Esophagus squamous epithelium (tissue), 5 donors: Measurements from ENCODE around the gene MPP7. TPM values are rescaled to one million over a fixed set of nuclear protein-coding genes. Genes with fewer than 3 reads are reported as not detected.

Source experiments
- DNase-seq: peaks from one replicate; lab custom pipeline; 2025; lab: John Stamatoyannopoulos, UW
- H3K27ac ChIP-seq, 4 donors: fragments of 200-600 bp; sonication (generic); one replicate each; pipeline ENCODE4 v1.5.1; 2016 to 2019; ENCODE audit warnings: mild to moderate bottlenecking in 1 of 4
- H3K27me3 ChIP-seq, 4 donors: fragments of 200-600 bp; sonication (generic); 1 replicate in 3 of 4; 2 replicates in 1 of 4; pipeline versions ENCODE4 v1.5.1 to v1.6.0; 2017 to 2021; ENCODE audit warnings: antibody characterized with exemption in 1 of 4
- H3K36me3 ChIP-seq, 3 donors: fragments of 200-600 bp; sonication (generic); one replicate each; pipeline ENCODE4 v1.5.1; 2016 to 2019
- H3K4me1 ChIP-seq, 3 donors: fragments of 200-600 bp; sonication (generic); one replicate each; pipeline ENCODE4 v1.5.1; 2017 to 2019
- H3K4me3 ChIP-seq, 4 donors: fragments of 200-600 bp; sonication (generic); 1 replicate in 3 of 4; 2 replicates in 1 of 4; pipeline ENCODE4 v1.5.1; 2016 to 2019; ENCODE audit warnings: mild to moderate bottlenecking in 2 of 4, moderate library complexity in 1 of 4
- H3K9me3 ChIP-seq, 3 donors: fragments of 200-600 bp; sonication (generic); one replicate each; pipeline ENCODE4 v1.5.1; 2016 to 2019
- POLR2A ChIP-seq, 4 donors: fragments of 450-650 bp; IDR thresholded peaks; one replicate each; pipeline ENCODE4 v1.6.1; 2017; ENCODE audit warnings: antibody characterized with exemption in 4 of 4, mild to moderate bottlenecking in 4 of 4, moderate library complexity in 3 of 4
- WGBS, 2 donors: methylation state at CpG; one replicate each; pipeline ENCODE4 v1.1.5; 2018; 5-methylcytosine and 5-hydroxymethylcytosine counted together
- intact Hi-C: fragments of 100-400 bp; cut with DNase I; formaldehyde crosslinking; loops from one replicate; pipeline ENCODE4 v1.15.0; 2022
- total RNA-seq, 4 donors: library from RNA; depleted of rRNA; stranded (reverse); fragments of >200 nt; gene quantifications; one replicate each; pipeline ENCODE4 v1.1.0, GENCODE V29; 2016
- TF ChIP-seq, protein P1 (sequence below), 6 experiments: fragments of 450-650 bp in 4 of 6; fragments of 200-600 bp in 2 of 6; sonication (generic) in 2 of 6; IDR thresholded peaks; one replicate each; pipeline ENCODE4 v1.5.1; 2016 to 2019; ENCODE audit warnings: antibody characterized with exemption in 6 of 6, mild to moderate bottlenecking in 4 of 6, moderate library complexity in 4 of 6
- donor health status: DM: yes; HTN: yes; CAD: no.

The MPP7 gene
- total RNA-seq, 4 donors from 2014 or later = 34.3 to 43.3 (median 37.0) TPM

DNA sequence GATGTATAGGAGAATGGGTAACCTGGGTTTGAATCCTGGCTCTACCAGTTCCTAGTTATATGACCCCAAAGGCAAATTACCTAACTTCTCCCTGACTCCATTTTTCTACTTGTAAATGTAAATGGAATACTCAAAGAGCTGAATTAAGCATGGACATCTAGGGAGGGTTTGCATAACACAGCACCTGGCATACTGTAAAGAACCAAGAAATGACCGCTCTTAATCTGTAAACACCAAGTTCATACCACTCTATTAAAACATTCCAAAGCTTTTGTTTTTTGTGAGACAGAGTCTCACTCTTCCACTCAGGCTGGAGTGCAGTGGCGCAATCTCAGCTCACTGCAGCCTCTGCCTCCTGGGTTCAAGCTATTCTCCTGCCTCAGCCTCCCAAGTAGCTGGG is 19.6 kb downstream of the MPP7 start:
- intact Hi-C loops = no loop called here
- WGBS, 2 donors = 93 to 96% methylated on average over 2 of the region's 2 CpGs
- Histone ChIP-seq H3K4me1 (peaks cover 0 to 51% (median 23%) of the 10 kb centered on the region in 3 donors), H3K4me3 (no peak overlapping the region), H3K27ac (peak overlapping the region in 3 of 4 donors; percentile 50 to 72 (median 53)), H3K36me3 (no peaks in the 10 kb centered on the region), H3K27me3 (no peaks in the 10 kb centered on the region), H3K9me3 (no peaks in the 10 kb centered on the region)
- DNase-seq = no peak
- no peak for TF ChIP-seq POLR2A (IDR thresholded peaks at IDR 0.05)
- TF ChIP-seq, protein P1, sequence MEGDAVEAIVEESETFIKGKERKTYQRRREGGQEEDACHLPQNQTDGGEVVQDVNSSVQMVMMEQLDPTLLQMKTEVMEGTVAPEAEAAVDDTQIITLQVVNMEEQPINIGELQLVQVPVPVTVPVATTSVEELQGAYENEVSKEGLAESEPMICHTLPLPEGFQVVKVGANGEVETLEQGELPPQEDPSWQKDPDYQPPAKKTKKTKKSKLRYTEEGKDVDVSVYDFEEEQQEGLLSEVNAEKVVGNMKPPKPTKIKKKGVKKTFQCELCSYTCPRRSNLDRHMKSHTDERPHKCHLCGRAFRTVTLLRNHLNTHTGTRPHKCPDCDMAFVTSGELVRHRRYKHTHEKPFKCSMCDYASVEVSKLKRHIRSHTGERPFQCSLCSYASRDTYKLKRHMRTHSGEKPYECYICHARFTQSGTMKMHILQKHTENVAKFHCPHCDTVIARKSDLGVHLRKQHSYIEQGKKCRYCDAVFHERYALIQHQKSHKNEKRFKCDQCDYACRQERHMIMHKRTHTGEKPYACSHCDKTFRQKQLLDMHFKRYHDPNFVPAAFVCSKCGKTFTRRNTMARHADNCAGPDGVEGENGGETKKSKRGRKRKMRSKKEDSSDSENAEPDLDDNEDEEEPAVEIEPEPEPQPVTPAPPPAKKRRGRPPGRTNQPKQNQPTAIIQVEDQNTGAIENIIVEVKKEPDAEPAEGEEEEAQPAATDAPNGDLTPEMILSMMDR (IDR thresholded peaks at IDR 0.05) = no peak

DNA sequence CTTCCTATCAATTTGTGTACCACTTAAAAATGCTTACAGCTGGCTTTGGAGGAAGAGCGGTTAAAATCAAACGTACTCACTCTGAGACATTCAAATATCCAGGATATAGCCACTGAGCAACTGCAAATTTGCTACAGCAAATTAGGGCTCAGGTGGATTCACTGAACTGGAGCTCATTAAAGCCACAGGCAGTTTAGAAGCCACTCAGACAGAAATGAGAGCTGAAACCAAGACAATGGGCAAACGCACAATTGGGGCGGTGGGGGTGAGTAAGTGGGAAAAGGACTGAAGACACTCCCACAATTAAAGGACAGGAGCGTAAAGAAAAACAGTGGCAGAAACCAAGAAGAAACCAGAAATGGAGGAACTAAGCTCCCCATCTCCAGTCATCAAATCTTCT is 20.5 kb downstream of the MPP7 start:
- 84 to 90% methylated on average over 5 of the region's 5 CpGs for WGBS, 2 donors

DNA sequence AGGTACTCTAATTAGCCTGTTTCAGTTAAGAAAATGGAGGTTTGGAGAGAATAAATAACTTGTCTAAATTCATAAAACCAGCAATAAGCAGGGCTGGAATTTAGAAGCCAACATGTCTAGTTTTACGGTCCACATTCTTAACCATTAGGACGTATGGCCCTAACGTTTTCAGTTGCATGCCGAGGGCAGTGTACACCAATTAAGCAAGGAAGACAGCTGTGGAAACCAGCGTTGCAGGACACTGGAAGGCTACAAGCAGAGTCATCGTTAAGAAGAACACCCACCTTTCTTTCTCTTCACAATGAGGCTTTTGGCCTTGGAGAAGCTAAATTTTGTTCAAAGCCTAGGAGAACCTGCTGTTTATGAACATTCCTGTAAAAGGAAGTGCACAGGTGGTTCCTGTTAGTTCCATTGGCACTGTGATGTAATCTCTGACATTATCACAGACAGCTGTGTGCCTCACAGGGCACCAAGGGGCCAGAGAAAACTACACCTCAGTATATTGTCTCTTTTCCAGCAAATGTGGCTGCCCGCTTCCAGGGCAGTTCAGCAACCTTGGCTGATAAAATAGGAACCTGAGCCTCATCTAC is 21.0 kb downstream of the MPP7 start:
- DNase-seq = no peak
- 81 to 83% methylated on average over 6 to 7 of the region's 7 CpGs for WGBS, 2 donors
- Histone ChIP-seq H3K36me3 (no peaks in the 10 kb centered on the region), H3K9me3 (no peaks in the 10 kb centered on the region), H3K4me3 (no peak overlapping the region), H3K4me1 (peaks cover 0 to 54% (median 23%) of the 10 kb centered on the region in 3 donors), H3K27ac (peak overlapping the region in 3 of 4 donors; percentile 14 to 26 (median 26)), H3K27me3 (no peaks in the 10 kb centered on the region)
- no peak for TF ChIP-seq POLR2A (IDR thresholded peaks at IDR 0.05)
- TF ChIP-seq, protein P1 (IDR thresholded peaks at IDR 0.05) = no peak
- intact Hi-C loops = no loop called here

More for the DNA sequence above, 20.5 kb downstream of the MPP7 start:
- intact Hi-C loops = no loop called here
- TF ChIP-seq, protein P1 (IDR thresholded peaks at IDR 0.05) = no peak
- no peak for TF ChIP-seq POLR2A (IDR thresholded peaks at IDR 0.05)
- no peak for DNase-seq
- H3K4me3 ChIP-seq = no peak overlapping the region
- H3K27me3 ChIP-seq = no peaks in the 10 kb centered on the region
- no peaks in the 10 kb centered on the region for H3K36me3 ChIP-seq
- no peaks in the 10 kb centered on the region for H3K9me3 ChIP-seq
- peak overlapping the region in 2 of 4 donors; percentile 14 to 26 for H3K27ac ChIP-seq
- peaks cover 0 to 51% (median 23%) of the 10 kb centered on the region in 3 donors for H3K4me1 ChIP-seq

DNA sequence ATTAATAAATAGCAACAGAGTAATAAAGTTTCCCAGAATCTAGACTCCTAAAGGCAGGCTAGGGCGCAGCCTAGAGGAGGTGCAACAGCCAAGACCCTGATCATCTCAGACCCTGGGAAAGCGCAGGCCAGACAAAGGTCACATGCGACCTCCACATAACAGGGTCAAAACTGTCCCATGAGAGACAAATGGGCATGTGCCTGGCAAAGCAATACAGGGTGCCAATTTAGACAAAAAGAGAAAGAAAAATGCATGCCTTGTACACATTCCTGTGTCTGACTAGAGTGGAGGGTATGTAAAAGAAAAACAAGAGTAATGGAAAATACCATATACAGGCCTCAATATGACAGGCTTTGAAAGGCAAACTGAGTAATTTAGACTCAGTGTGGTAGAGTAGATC is 22.2 kb downstream of the MPP7 start:
- intact Hi-C loops = no loop called here
- H3K4me3 ChIP-seq = no peak overlapping the region
- H3K27ac ChIP-seq = peak overlapping the region in 1 of 4 donors; percentile 21
- TF ChIP-seq POLR2A (IDR thresholded peaks at IDR 0.05) = no peak
- TF ChIP-seq, protein P1 (IDR thresholded peaks at IDR 0.05) = no peak
- H3K4me1 ChIP-seq = peaks cover 0 to 49% (median 17%) of the 10 kb centered on the region in 3 donors
- 85 to 98% methylated on average over 3 of the region's 3 CpGs for WGBS, 2 donors
- no peaks in the 10 kb centered on the region for H3K27me3 ChIP-seq
- no peak for DNase-seq
- H3K9me3 ChIP-seq = no peaks in the 10 kb centered on the region
- no peaks in the 10 kb centered on the region for H3K36me3 ChIP-seq

DNA sequence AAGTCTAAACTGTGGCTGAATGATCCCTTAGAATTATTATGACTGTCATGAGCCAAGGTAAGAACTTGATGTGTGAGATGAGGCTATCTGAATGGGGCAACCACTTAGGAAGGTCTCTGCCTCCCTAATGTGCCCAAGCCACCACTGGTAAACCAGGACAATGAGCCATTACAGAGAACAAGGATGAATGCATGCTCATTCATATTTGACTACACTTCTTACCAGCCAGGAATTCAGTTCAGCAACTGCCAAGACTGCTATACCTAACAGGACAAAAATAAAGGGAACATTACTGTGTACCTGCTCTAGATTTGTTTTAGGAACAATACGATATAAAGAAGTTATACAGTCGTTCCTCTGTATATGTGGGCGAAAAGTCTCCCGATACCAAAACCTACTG is 23.0 kb downstream of the MPP7 start:
- Histone ChIP-seq H3K9me3 (no peaks in the 10 kb centered on the region), H3K36me3 (no peaks in the 10 kb centered on the region), H3K4me3 (no peak overlapping the region), H3K27ac (no peak overlapping the region), H3K27me3 (no peaks in the 10 kb centered on the region), H3K4me1 (peaks cover 0 to 41% (median 16%) of the 10 kb centered on the region in 3 donors)
- DNase-seq = no peak
- intact Hi-C loops = no loop called here
- no peak for TF ChIP-seq POLR2A (IDR thresholded peaks at IDR 0.05)
- TF ChIP-seq, protein P1 (IDR thresholded peaks at IDR 0.05) = no peak
- 82 to 85% methylated on average over 4 of the region's 4 CpGs for WGBS, 2 donors
